NK-92 (cell line): ENCODE data around the gene ALKBH7.
"Not testable (repeated sequence)": the region's sequence is repeated elsewhere in the genome, so short reads cannot be mapped to it uniquely, and the experiment has no call there.

Experiments
- DNase-seq: peaks from one replicate; lab custom pipeline; 2025; ENCODE audit not compliant: unreplicated experiment; lab: John Stamatoyannopoulos, UW

The ALKBH7 gene

DNA sequence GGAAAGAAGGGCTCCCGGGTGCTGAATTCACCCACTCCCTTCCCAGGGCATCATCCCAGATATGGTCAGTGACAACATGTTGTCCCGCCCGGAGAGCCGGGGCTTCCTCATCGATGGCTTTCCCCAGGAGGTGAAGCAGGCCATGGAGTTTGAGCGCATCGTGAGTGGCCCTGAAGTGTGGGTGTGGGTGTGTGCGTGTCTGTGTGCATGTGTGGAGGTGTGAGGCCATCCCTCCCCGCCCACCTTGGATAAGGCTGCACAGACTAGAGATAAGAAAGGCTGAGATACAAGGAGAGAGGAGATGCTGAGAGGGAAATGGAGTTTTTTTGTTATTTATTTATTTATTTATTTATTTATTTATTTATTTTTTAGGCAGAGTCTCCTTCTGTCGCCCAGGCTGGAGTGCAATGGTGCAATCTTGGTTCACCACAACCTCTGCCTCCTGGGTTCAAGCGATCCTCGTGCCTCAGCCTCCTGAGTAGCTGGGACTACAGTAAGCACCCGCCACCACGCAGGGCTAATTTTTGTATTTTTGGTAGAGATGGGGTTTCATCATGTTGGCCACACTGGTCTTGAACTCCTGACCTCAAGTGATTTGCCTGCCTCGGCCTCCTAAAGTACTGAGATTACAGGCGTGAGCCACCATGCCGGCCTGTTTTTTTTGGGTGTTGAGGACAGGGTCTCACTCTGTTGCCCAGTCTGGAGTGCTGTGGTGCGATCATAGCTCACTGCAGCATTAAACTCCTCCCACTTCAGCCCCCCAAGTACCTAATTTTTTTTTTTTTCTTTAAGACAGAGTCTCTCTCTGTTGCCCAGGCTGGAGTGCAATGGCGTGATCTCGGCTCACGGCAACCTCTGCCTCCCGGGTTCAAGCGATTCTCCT, 27.7 kb downstream of the ALKBH7 start:
- not testable (repeated sequence) for DNase-seq

DNA sequence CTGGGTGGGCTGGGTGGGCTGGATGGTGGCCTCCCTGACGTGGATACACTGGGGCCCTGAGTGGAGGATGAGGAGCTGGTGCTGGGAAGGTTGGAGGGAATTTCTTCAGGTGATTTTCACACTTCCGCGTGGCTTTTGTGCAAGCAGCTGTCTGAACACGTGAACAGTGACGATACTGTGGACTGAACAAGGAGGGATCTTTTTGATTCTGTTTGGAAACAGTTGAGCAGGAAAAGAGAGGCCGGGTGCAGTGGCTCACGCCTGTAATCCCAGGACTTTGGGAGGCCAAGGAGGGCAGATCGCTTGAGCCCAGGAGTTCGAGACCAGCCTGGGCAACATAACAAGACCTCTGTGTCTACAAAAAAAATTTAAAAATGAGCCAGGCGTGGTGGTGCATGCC, 29.5 kb downstream of the ALKBH7 start:
- DNase-seq: no peak

DNA sequence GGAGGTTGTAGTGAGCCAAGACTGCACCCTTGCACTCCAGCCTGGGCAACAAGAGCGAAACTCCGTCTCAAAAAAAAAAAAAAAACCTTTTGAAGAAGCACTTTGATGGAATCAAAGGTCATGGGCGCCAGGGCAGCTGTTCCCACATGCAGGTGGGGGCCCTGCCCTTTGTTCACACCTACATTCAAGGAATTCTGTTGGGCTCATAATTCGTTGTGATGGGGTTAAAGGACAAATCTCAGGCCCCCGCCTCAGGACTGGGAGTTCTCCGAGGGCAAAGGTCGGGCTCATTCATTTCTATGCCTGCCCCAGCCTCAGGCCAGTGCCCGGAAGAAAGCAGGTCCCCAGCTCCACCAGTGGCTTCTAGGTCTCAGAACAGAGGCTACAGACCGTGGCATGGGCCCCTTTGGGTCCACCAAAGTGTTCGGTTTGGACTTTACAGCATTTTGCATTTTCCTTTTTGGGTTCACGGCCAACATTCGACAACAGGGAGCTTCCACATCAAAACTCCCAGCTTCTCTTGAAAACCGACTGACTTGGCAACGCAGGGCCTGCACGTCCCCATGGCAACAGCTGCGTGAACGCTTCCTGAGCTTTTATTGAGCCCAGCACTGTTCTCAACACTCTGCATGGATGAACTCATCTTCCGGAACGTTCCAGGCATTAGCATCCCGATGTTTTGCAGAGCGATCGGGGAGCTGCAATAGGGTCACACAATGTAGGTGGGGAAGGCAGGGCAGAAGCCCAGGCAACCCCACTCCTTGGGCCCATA, 30.4 kb downstream of the ALKBH7 start:
- DNase-seq: no peak

DNA sequence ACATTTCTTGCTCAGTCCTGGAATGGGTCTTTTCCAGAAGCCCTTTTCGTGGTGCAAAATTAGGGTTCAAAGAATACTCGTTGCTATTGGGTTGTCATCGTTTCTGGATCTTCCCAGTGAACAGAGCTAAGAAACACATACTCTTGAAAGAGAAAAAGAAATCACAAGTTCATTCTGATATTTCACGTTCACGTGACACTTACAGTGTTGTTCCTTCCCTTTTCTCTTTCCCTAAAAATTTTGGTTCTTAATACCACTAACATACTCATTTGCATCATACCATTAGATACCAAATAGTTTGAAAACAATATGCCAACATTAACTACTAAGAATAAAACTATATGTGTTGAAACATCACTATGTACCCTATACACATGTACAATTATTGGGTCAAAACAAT, 33.8 kb downstream of the ALKBH7 start:
- DNase-seq: no peak

DNA sequence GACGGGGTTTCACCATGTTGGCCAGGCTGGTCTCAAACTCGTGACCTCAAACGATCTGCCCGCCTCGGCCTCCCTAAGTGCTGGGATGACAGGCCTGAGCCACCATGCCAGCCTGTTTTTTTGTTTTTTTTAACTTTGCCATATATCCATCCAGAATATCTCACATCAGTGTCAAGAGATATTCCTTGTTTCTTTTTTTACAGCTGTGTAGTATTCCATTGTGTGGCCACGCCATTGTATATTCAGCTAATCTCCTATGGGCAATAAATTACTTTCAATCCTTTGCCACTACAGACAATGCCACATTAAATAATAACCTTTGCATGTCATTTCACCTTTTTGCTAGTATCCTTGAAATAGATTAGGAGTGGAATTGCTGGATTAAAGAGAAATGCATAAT, 36.8 kb downstream of the ALKBH7 start:
- DNase-seq: no peak

DNA sequence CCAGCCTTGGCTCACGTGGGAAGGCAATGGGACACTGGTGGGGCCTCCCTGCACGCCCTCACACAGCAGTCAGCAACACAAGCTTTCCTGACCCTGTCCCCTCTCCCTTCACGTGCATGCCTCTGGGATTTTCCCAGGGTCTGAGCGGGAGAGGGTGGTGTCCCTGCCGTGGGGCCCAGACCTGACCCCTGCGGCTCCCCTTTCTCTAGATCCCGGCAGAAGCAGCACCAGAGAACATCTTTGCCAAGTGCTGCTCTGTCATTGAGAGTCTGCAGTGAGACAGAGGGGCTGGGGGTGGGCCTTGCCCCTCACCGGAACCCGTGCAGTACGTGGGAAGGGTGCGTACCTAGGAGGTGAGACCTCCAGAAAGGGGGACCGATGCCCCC, 39.5 kb downstream of the ALKBH7 start:
- DNase-seq: no peak

DNA sequence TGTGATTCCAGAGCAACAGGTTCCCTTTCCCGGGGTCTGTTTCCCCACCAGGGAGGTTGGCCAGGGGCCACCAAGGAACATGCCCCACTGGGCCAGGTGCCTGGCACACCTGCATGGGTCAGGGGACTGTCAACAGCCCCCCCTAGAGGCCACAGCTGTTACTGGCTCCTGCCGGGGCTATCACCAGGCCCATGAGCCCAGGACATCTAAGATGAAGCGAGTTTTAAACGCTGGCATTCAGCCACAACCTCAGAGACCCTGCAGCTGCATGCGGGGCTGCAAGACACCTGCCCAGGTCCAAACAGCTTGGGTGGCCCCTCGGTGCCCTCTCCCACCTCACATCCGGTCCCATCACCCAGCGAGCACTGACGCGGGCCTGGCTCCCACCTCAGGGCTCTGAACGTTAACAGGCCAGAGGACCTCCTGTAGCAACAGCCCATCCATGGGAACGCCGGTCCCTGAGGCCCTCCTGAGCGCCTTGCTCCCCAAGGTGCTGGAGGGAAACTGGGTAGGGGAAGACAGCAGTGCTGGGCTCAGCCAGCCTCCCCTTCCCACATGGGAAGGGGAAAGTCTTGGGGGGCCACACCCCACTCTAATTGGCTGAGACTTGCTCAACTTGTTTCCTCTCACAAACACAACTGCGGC, 40.0 kb downstream of the ALKBH7 start:
- DNase-seq: no peak

DNA sequence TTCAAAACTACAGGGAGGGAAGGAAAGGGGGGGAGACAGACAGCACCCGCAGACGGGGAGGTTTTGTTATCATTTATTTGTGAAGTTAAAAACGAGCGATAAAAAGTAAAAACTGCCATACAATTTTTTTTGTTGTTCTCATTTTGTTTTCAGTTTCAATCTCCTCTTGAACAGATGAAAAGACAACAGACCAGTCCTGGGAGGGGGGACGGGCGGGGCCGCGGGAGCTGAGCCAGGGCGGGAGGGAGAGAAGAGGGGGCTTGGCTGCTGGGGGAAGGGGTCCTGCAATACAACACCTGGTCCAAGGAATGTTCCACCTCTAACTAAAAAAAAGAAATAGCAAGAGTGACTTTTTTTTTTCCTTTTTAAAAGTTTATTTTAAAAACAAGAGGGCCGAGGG, 40.7 kb downstream of the ALKBH7 start:
- DNase-seq: no peak

DNA sequence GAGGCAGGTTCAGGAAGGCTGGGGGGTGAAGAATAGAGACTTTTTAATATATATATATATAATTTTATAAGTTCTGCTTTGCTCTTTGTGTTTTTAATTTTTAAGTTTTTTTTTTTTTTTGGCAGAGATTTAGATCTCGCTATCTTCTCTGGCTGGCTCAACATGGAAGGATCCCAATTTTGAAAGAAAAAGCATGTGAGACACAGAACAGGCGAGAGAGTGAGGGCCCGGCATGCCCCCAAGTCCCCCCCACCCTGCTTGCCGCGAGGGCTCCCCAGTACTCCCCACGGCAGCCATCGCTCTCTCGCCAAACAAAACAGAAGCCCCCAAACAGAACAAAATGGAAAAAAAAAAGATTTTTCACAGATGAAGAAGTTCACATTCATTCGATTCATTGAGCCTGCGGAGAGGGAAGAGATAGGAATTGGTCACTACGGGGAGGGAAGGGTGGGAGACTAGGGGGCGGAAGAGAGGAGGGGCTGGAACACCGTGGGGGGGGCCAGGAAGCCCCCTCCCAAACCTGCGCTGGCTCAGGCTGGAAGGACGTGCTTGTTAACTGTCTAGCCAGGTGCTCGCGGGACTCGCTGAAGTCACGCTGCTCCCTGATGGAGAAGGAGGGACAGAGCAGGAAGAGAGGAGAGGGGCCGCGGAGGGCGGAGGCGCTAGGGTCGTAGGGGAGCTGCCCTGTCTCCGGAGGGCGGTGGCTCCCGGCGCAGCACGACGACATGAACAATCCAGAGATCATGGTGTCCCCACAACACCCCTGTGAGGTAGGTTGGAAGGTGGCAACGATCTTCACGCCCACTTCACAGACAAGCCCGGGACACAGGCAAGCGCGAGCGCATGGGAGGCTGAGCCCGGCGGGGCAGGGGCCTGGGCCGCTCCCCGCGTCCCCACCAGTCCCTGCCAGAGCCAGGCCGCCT, 41.4 kb downstream of the ALKBH7 start:
- DNase-seq: no peak

DNA sequence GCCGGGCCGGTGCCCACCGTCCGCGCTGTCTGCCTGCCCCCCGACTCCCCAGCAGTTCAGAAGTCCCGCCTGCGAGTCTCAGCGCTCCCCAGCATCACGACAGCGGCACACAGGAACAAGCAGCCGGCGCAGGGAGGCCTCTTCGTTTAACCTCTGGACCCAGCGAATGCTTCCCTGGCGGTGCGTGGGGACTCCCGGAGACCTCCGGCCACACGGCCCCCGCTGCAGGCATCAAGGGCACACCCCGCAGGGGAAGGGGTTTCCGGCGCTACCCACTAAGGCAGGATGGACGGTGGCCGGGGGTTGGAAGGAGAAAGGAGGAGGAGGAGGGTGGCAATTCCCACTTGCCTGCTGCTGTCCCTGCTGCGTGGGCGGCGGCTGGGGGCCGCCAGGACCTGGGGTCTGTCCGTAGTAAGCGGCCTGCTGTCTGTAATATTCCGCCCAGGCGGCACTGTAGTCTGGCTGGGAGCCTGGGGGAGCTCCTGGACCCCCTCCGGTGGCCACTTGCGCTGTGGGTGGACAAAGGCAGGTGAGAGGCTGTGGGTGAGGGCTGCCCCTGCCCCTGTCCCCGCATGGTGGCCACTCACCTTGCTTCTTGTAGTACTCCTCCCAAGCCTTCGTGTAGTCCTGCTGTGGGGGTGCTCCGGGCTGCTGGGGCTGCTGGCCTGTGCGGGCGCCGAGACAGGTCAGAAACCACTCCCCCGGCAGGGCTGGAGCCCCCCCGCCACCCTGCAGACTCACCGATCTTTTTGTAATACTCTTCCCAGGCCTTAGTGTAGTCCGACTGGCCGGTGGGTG, 42.4 kb downstream of the ALKBH7 start:
- no peak for DNase-seq

DNA sequence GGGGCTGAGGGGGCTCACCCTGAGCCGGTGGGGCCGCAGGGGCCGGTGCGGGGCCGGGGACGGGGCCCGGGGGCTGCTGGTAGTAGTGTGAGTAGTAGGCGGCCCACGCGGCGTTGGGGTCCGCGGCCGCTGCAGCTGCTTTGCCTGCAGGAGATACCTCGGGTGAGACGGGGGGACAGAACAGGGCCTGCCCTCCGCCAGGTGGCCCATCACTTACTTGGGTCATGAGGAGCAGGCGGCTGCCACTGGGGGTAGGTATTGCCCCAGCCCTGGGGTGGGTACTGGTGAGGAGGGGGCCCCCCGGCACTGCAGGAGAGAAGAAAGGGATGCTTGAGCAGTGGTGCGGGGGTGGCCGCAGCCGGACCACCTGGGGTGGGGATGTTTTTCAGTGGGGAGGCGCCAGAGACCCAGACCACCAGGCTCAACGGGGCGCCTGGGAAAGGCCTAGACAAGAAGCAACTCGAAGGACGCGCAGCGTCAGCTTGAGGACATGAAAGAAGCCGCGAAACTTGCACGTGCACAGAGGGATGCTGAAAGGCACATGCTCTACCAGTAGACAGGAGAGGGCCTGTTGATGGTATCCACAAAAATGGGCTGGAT, 43.1 kb downstream of the ALKBH7 start:
- no peak for DNase-seq

DNA sequence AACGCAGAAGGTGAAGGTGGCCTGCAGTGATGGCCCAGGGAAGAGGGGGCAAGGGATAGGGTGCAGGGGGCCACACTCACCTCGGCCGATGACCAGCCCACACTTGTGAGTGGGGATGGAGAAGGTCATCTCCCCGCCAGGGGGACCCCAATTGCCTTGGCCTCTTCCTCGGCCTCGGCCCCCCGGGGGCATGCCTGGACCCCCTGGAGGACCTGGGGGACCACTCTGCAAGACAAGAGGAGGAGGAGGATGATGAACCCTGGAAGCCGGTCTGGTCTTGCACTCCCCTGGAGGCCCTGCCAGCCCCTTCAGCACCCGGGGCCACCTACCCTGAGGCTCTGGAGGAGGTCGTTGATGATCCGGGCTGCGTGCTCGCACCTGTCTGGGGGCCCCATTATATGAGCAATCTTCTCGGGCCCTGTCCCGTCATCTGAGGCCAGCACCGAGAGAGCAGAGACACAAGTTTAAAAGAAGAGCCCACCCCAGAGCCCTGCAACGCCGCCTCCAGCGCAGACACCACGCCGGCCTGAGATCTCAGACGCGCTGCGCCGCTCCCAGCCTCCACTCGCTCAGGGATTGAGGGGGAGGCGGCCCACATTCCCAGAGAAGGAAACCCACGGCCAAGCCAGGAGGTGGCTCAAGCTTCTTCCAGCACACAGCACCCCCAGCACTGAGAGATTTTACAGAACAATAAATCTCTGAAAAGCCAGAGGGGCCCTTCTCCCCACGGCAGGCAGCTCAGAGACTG, 44.2 kb downstream of the ALKBH7 start:
- DNase-seq: no peak

DNA sequence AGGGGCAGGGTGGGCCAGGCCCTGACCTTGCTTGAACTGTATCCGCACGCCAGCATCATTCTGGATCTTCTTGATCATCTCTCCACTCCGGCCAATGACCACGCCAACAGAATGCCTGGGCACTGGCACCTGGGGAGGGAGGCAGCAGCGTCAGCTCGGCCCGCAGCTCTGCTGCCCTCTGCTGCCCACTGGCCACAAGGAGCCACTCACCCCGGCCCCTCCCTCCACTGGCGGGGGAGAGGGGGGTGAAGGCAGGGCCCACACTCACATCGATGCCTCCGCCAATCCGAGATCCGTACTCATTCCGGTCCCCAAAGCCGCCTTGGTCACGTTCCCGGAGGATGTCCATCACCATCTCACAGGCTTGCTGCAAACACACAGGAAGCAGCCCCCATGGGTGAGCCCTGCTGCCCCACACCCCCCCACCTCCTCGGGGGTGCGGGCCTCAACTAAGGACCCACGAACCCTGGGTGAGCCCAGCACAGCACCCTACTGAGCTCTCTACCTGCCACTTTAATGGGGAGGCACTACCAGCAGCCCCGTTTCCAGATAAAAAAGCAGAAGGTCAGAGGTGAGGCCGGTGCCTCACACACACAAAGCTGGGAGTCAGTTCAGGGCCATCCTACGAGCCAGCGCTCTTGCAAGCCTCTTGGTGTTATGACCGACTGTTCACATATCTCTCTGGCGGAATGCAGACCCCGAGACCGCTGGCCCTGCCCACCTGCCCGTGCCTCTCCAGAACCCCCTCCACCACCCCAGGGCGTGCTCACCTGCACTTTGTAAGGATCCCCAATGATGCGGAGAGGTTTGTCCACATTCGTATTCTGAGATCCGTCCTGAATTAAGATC, 45.3 kb downstream of the ALKBH7 start:
- DNase-seq: no peak

DNA sequence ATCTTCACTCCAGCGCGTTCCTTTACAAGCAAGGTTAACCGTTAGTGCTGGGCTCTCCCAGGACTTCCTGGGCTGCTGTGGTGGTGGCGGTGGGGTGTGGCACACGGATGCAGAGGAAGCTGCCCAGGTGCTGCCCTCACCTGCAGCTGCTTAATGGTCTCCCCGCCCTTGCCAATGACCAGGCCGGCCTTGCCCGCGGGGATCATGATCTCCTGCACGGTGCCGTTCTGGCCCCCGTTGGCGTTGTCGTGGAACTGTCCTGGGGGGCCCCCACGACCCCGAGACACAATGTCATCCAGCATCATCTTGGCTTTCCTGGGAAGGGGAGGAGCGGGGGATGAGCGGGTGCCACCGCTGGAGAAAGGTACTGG, 46.0 kb downstream of the ALKBH7 start:
- no peak for DNase-seq

DNA sequence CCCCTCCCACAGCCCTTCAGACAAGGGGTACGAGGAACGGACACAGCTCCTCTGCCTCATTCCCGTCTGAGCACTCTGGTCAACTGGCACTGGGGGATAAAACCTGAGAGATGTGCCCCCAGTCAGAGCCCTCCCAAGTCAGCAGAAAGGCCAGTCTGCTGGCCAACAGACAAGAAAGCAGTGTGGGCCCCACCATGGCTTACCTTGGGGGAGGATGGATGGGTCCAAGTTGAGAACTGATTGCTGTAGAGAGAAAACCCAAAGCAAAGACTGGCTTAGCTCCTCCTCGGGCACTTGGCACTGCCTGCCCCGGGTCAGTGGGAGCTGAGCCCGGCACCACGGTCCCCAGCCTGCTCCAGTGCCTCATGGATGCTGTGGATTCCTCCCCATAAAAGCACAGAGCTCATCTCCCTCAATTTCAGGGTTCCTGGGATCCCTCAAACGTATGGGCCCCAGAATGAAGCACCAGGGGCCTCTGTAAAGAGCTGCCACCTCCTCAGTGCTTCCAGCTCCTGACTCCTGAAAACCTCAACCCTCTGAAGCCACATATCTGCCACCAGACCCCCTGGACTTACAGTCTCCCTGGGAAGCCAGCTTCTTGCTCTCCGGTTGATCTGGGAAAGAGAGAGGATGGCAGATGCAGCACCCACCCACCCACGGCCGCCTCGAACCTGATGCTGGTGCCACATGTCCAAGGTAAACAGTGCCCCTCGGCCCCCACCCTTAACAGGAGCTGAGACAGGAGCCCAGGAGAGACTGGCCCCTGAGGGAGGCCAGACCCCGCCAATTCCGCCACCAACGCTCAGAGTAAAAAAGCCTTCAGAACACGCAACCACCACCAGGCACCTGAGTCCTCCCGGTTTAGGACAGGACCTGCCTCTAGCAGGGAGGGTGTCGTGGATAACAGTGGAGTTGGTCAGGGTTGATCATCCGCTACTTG, 48.8 kb downstream of the ALKBH7 start:
- no peak for DNase-seq

DNA sequence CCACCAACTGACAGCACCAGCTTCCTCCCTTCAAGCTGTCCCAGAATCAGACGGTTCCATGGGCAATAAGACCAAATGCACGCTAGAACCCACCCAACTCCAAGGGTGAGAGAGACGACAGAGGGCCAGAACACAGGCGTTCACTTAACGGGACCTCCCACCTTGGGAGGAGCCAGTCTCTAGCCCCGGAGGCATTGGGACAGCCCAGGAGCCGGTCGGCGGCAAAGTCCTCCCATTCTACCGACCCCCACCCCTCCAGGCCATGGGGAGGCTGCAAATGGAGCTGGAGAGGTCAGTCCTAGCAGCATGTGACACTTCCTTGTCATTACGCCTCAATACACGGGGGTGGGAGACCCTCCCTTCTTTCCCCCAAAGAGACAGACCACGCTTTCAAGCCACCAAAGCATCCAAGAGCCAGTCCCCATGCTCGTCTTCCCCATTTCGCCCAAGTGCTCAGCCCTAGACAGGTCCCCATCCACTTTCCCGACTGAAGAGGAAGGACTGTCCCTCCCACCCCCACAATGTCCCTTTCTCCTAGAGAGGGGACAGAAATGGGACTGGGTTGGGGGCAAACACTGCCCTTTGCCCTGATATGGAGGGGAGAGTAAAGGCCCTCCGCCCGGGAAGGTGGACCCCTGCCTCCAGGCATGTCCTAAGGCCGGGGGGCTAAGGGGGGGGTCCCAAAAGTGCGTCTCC, 51.1 kb downstream of the ALKBH7 start:
- DNase-seq: no peak
